Loucy (cell line): Measurements from ENCODE around the gene FGF10.

Experiments
- H2AFZ ChIP-seq: fragments of 200-600 bp; sonication (generic); 2 replicates; pipeline ENCODE4 v1.6.0; 2016; ENCODE audit warnings: antibody characterized with exemption, mild to moderate bottlenecking, low read length, moderate library complexity
- H3F3A ChIP-seq: fragments of 200-600 bp; 2 replicates; pipeline ENCODE4 v1.6.0; 2016; ENCODE audit warnings: antibody characterized with exemption, low read depth, mild to moderate bottlenecking
- H3K27me3 ChIP-seq: fragments of 200-600 bp; sonication (generic); 2 replicates; pipeline ENCODE4 v1.6.1; 2014; ENCODE audit warnings: low read length, mild to moderate bottlenecking; ENCODE audit not compliant: insufficient read depth, poor library complexity, severe bottlenecking
- H3K36me3 ChIP-seq: fragments of 200-600 bp; sonication (generic); 2 replicates; pipeline ENCODE4 v1.6.1; 2016; ENCODE audit warnings: low read length; ENCODE audit not compliant: insufficient read depth
- H3K4me1 ChIP-seq: fragments of 200-600 bp; sonication (generic); 2 replicates; pipeline ENCODE4 v1.5.1; 2014; ENCODE audit warnings: low read length, mild to moderate bottlenecking; ENCODE audit not compliant: insufficient read depth, poor library complexity, severe bottlenecking
- H3K4me2 ChIP-seq: fragments of 200-600 bp; sonication (generic); 2 replicates; pipeline ENCODE4 v1.6.0; 2014; ENCODE audit warnings: antibody characterized with exemption, low read length, low read depth, mild to moderate bottlenecking; ENCODE audit not compliant: poor library complexity, severe bottlenecking
- H3K4me3 ChIP-seq: fragments of 200-600 bp; sonication (generic); 2 replicates; pipeline ENCODE4 v1.5.1; 2014; ENCODE audit warnings: low read length, mild to moderate bottlenecking, mixed read lengths; ENCODE audit not compliant: poor library complexity, severe bottlenecking
- H3K79me2 ChIP-seq: fragments of 200-600 bp; sonication (generic); 2 replicates; pipeline ENCODE4 v1.6.1; 2014; ENCODE audit warnings: low read length; ENCODE audit not compliant: insufficient read depth
- H3K9ac ChIP-seq: fragments of 200-600 bp; sonication (generic); 2 replicates; pipeline ENCODE4 v1.6.0; 2014; ENCODE audit warnings: mild to moderate bottlenecking, low read depth, low read length, moderate library complexity; ENCODE audit not compliant: poor library complexity, severe bottlenecking
- H3K9me2 ChIP-seq: fragments of 200-600 bp; sonication (generic); replicated peaks from 2 replicates; pipeline ENCODE4 v1.6.1; 2016; ENCODE audit warnings: low read depth, low read length, mixed read lengths
- H3K9me3 ChIP-seq: fragments of 200-600 bp; sonication (generic); 2 replicates; pipeline ENCODE4 v1.6.1; 2014; ENCODE audit warnings: mild to moderate bottlenecking, antibody characterized with exemption, low read length, low read depth; ENCODE audit not compliant: insufficient read depth
- H4K20me1 ChIP-seq: fragments of 200-600 bp; sonication (generic); 2 replicates; pipeline ENCODE4 v1.6.0; 2014; ENCODE audit warnings: antibody characterized with exemption, low read length, mild to moderate bottlenecking; ENCODE audit not compliant: insufficient read depth, poor library complexity, severe bottlenecking
- CTCF ChIP-seq: fragments of 200-600 bp; sonication (generic); conservative IDR thresholded peaks from 2 replicates; pipeline ENCODE4 v1.5.1; 2014; ENCODE audit warnings: mild to moderate bottlenecking, antibody characterized with exemption, low read length
- EZH2phosphoT487 ChIP-seq: fragments of 200-600 bp; IDR thresholded peaks from 2 replicates; pipeline ENCODE4 v1.6.1; 2018; ENCODE audit warnings: antibody characterized with exemption, mild to moderate bottlenecking, moderate library complexity, borderline replicate concordance

FGF10 gene

DNA sequence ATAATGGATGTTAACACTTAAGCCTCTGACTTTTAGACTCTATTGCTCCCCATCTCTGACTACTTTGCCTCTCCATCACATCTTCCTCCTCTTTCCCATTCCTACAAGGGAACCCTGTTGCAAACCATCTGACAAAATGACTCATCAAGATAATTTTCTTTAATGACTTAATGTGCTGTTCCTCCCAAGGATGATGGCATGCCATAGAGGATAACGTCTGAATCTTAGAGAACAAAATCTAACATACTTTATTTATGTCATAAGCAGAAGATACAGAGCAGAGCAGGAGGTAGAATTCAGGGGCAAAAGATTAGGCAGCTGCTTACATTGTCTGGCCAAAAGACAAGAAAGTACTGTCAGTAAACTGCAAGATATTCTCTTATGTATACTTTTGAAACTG, 76.8 kb downstream of the FGF10 start:
- Histone ChIP-seq H3K4me1 (no peaks in the 10 kb centered on the region), H3K9ac (no peak overlapping the region), H3K9me2 (no peaks in the 10 kb centered on the region), H2AFZ (no peak overlapping the region), H3K9me3 (no peaks in the 10 kb centered on the region), H3K4me3 (no peak overlapping the region), H3K27me3 (no peaks in the 10 kb centered on the region), H4K20me1 (no peaks in the 10 kb centered on the region), H3F3A (no peaks in the 10 kb centered on the region), H3K4me2 (no peak overlapping the region), H3K79me2 (no peaks in the 10 kb centered on the region), H3K36me3 (no peaks in the 10 kb centered on the region)
- no peak for TF ChIP-seq CTCF
- TF ChIP-seq EZH2phosphoT487 = no peak

GRCh38 chr5:44300551-44300950, 88.7 kb downstream of the FGF10 start:
- H3K4me1 ChIP-seq = no peaks in the 10 kb centered on the region
- H3K9ac ChIP-seq = no peak overlapping the region
- H3F3A ChIP-seq = no peaks in the 10 kb centered on the region
- H3K9me2 ChIP-seq = no peaks in the 10 kb centered on the region
- no peaks in the 10 kb centered on the region for H3K9me3 ChIP-seq
- H3K79me2 ChIP-seq = no peaks in the 10 kb centered on the region
- no peaks in the 10 kb centered on the region for H4K20me1 ChIP-seq
- TF ChIP-seq CTCF (no peak), EZH2phosphoT487 (no peak)
- no peaks in the 10 kb centered on the region for H3K36me3 ChIP-seq
- H3K4me3 ChIP-seq = no peak overlapping the region
- no peaks in the 10 kb centered on the region for H3K27me3 ChIP-seq
- no peak overlapping the region for H3K4me2 ChIP-seq
- H2AFZ ChIP-seq = no peak overlapping the region

DNA sequence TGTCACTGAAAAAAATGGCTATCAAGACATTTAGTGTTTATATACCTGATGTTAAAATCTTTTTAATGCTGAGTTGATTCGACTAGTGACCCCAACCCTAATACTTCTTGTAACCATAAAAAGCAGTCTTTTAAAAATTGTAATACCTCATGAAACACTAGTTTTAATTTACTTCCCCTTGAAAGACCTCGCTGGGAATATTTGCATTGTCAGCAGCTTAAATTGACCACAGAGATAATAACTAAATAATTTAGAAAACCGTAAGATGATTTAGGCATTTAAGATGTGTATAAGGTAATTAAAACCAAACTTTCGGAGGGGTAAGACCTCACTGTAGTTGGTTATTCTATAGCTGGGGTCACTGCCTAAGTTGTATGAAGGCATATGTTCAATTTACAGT, 89.8 kb downstream of the FGF10 start:
- no peaks in the 10 kb centered on the region for H3K9me3 ChIP-seq
- H3K4me1 ChIP-seq = no peaks in the 10 kb centered on the region
- H3K9ac ChIP-seq = no peak overlapping the region
- H2AFZ ChIP-seq = no peak overlapping the region
- H3K4me2 ChIP-seq = no peak overlapping the region
- H3K9me2 ChIP-seq = no peaks in the 10 kb centered on the region
- no peak overlapping the region for H3K4me3 ChIP-seq
- no peak for TF ChIP-seq CTCF
- no peak for TF ChIP-seq EZH2phosphoT487
- H3K36me3 ChIP-seq = no peaks in the 10 kb centered on the region
- H3K27me3 ChIP-seq = no peaks in the 10 kb centered on the region
- no peaks in the 10 kb centered on the region for H3K79me2 ChIP-seq
- H3F3A ChIP-seq = no peaks in the 10 kb centered on the region
- H4K20me1 ChIP-seq = no peaks in the 10 kb centered on the region
